Endodermal cell (in vitro differentiated cells): Measurements from ENCODE around the gene MCL1. TPM values are rescaled to one million over a fixed set of nuclear protein-coding genes. Genes with fewer than 3 reads are reported as not detected.

Experiments used
- DNase-seq: peaks from one replicate; pipeline ENCODE4 v3.0.0-alpha.2; 2017
- H3K27ac ChIP-seq: 2 replicates; pipeline ENCODE4 v1.5.1; 2013; ENCODE audit warnings: mild to moderate bottlenecking, low read depth, low read length, moderate library complexity
- H3K27me3 ChIP-seq: 2 replicates; pipeline ENCODE4 v1.6.1; 2013; ENCODE audit warnings: mild to moderate bottlenecking, low read length, moderate library complexity; ENCODE audit not compliant: insufficient read depth, control insufficient read depth, poor library complexity, severe bottlenecking
- H3K36me3 ChIP-seq: 2 replicates; pipeline ENCODE4 v1.7.0; 2013; ENCODE audit warnings: mild to moderate bottlenecking, low read length, moderate library complexity; ENCODE audit not compliant: control insufficient read depth, insufficient read depth
- H3K4me1 ChIP-seq: one replicate; pipeline ENCODE4 v1.7.0; 2013; ENCODE audit warnings: low read length; ENCODE audit not compliant: control insufficient read depth, insufficient read depth
- H3K4me3 ChIP-seq: 2 replicates; pipeline ENCODE4 v1.5.1; 2013; ENCODE audit warnings: mild to moderate bottlenecking, low read length, moderate library complexity
- H3K9ac ChIP-seq: 2 replicates; pipeline ENCODE4 v1.6.1; 2013; ENCODE audit warnings: mild to moderate bottlenecking, low read length, moderate library complexity; ENCODE audit not compliant: poor library complexity, severe bottlenecking; ENCODE audit errors: extremely low read depth
- H3K9me3 ChIP-seq: 2 replicates; pipeline ENCODE4 v1.6.1; 2013; ENCODE audit warnings: mild to moderate bottlenecking, low read length, moderate library complexity; ENCODE audit not compliant: control insufficient read depth
- H3K27ac Mint-ChIP-seq: 2 replicates; pipeline ENCODE4 v1.8.0; 2020; ENCODE audit warnings: mixed read lengths
- H3K27me3 Mint-ChIP-seq: 2 replicates; pipeline ENCODE4 v1.8.0; 2021; ENCODE audit warnings: mild to moderate bottlenecking, mixed read lengths; ENCODE audit not compliant: insufficient read depth
- H3K36me3 Mint-ChIP-seq: 2 replicates; pipeline ENCODE4 v1.8.0; 2020; ENCODE audit warnings: low read depth, mixed read lengths
- H3K4me1 Mint-ChIP-seq: 2 replicates; pipeline ENCODE4 v1.8.0; 2020; ENCODE audit warnings: mixed read lengths
- H3K4me3 Mint-ChIP-seq: 2 replicates; pipeline ENCODE4 v1.8.0; 2020; ENCODE audit warnings: mild to moderate bottlenecking, moderate library complexity, mixed read lengths
- H3K9me3 Mint-ChIP-seq: 2 replicates; pipeline ENCODE4 v1.8.0; 2020; ENCODE audit warnings: mild to moderate bottlenecking, mixed read lengths
- WGBS, 2 experiments: methylation state at CpG; one replicate each; pipeline versions ENCODE4 v1.1.5 to v1.1.7; 2013; ENCODE audit warnings: missing lambda C conversion rate in 2 of 2, mixed read lengths in 1 of 2; ENCODE audit not compliant: insufficient coverage in 1 of 2, insufficient read length in 1 of 2; 5-methylcytosine and 5-hydroxymethylcytosine counted together
- total RNA-seq, 2 donors: library from RNA; stranded (reverse); fragmentation: NEBNext Ultra II Directional in 1 of 2; extraction: Animal tissue kit (Norgen Biotek cat#: 25700) in 1 of 2; gene quantifications; 2 replicates in 1 of 2; 3 replicates in 1 of 2; pipeline ENCODE4 v1.2.1, GENCODE V29; 2021
- TF ChIP-seq, protein P1 (sequence below): fragments of 200-600 bp; sonication (generic); conservative IDR thresholded peaks from 2 replicates; pipeline ENCODE4 v1.5.0; 2021; ENCODE audit warnings: antibody characterized with exemption, mild to moderate bottlenecking

MCL1 gene
- total RNA-seq, 2 donors from 2014 or later, result 133 to 173 TPM

DNA sequence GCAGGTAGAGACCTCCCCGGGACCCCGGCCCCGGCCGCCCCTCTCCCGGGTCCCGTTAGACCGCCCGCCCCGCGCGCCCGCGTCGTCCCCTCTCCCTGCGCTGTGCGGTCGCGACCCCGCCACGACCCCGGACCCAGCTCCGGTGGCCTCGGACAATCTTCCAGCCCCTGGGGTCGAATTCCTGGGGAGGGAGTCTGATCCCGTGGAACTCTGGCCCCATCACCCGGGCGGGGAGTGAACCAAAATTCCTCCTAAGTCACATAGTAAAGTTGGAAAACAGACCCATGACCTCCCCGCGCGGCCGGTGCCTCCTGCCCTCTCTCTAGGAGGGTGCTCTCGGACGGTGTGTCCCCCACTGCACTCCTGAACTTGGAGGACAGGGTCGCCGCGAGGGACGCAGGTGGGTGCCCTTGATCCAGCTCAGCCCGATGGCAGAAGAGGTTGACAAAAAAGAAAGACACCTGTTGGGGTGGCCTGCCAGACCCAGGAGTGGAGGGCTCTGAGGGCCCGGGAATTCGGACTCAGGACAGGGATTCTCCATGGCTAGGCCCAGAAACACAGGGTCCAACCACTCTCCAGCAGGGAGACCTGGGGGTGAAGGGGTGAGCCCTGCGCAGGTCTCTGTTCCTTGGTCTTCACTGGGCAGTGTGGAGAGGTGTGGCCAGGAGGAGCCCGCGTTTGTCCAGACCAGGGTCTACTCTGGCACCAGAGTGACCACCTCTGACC is 29.8 kb downstream of the MCL1 start:
- Mint-ChIP-seq H3K36me3 (no peaks in the 10 kb centered on the region), H3K4me1 (peaks cover 8% of the 10 kb centered on the region), H3K9me3 (no peaks in the 10 kb centered on the region), H3K27ac (peak overlapping the region; percentile 80), H3K4me3 (peak overlapping the region; percentile 58), H3K27me3 (peaks cover 27% of the 10 kb centered on the region)
- Histone ChIP-seq H3K36me3 (no peaks in the 10 kb centered on the region), H3K9ac (no peak overlapping the region), H3K27ac (no peak overlapping the region), H3K4me3 (peak overlapping the region; percentile 60), H3K4me1 (peaks cover 3% of the 10 kb centered on the region), H3K9me3 (no peaks in the 10 kb centered on the region), H3K27me3 (no peaks in the 10 kb centered on the region)
- 29 to 49% methylated on average over 16 to 43 of the region's 43 CpGs for WGBS, 2 experiments
- TF ChIP-seq, protein P1, sequence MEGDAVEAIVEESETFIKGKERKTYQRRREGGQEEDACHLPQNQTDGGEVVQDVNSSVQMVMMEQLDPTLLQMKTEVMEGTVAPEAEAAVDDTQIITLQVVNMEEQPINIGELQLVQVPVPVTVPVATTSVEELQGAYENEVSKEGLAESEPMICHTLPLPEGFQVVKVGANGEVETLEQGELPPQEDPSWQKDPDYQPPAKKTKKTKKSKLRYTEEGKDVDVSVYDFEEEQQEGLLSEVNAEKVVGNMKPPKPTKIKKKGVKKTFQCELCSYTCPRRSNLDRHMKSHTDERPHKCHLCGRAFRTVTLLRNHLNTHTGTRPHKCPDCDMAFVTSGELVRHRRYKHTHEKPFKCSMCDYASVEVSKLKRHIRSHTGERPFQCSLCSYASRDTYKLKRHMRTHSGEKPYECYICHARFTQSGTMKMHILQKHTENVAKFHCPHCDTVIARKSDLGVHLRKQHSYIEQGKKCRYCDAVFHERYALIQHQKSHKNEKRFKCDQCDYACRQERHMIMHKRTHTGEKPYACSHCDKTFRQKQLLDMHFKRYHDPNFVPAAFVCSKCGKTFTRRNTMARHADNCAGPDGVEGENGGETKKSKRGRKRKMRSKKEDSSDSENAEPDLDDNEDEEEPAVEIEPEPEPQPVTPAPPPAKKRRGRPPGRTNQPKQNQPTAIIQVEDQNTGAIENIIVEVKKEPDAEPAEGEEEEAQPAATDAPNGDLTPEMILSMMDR, result no peak
- DNase-seq, result peak; percentile 78

DNA sequence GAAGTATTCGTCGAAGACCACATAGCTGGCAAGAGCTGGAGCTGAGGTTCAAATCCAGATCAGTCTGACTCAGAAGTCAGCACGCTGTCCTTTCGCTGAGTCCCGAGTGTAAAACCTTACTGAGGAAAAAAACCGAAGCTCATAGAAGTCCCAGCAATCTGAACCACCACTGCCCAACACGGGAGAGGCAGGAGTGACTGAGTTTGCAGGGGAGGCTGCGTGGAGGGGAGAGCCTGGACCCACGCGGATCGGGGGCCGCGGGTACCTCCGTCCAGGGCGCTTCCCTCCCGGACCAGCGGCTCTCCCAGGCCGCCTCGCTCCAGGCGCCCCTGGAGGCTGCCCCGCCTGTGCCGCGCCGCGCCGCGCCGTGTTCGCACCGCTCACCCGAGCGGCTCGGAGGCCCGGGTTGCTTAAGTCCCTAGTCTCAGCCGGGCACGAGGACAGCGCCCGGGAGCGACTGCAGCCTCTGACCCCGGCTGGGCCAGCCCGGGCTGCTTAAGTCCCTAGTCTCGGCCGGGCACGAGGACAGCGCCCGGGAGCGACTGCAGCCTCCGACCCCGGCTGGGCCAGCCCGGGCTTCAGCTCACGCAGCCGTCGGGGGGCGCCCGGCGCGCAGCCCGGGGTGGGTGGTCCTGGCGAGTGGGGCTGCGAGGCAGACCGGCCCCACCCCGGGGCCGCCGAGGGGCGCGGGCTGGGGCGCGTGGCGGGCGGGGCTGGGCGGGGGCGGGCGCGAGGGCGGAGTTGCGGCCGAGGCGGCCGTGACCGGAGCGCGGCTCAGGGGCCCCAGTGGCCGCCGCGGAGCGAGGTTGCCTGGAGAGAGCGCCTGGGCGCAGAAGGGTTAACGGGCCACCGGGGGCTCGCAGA is 30.5 kb downstream of the MCL1 start, which contains the start of gene ADAMTSL4:
TSS of gene ADAMTSL4 (plus strand) at position 777 of the 864 bp plus-strand sequence. CDS start 2,881 bp downstream, outside the sequence.
- Mint-ChIP-seq H3K27ac (peak within 1 kb of the TSS; percentile 80), H3K27me3 (peaks cover 27% of the 10 kb centered on the region)
- no peak within 1 kb of the TSS for H3K27ac ChIP-seq

DNA sequence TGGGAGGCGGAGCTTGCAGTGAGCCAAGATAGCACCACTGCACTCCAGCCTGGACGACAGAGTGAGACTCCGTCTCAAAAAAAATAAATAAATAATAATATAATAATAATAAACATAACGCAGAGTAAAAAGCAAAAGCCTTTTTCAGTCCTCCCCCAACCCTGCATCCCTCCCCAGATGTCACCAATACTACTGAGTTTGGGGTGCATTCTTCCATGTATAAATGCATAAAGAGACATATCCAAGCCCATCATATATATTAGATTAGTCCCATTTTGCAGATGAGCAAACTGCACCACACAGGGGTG is 31.1 kb downstream of the MCL1 start:
- TF ChIP-seq, protein P1, result no peak
- H3K27me3 Mint-ChIP-seq, result peaks cover 27% of the 10 kb centered on the region
- 90% methylated on average over 2 of the region's 4 CpGs; no CpG with 5 or more reads in 1 of the 2 experiments for WGBS, 2 experiments
- H3K27me3 ChIP-seq, result no peaks in the 10 kb centered on the region
- H3K27ac Mint-ChIP-seq, result no peak overlapping the region
- H3K4me3 Mint-ChIP-seq, result peak overlapping the region; percentile 43
- DNase-seq, result no peak
- H3K9me3 ChIP-seq, result no peaks in the 10 kb centered on the region
- H3K9me3 Mint-ChIP-seq, result no peaks in the 10 kb centered on the region
- peaks cover 6% of the 10 kb centered on the region for H3K4me1 ChIP-seq
- H3K9ac ChIP-seq, result peak overlapping the region; percentile 44
- H3K4me3 ChIP-seq, result peak overlapping the region; percentile 83
- peaks cover 14% of the 10 kb centered on the region for H3K4me1 Mint-ChIP-seq
- no peak overlapping the region for H3K27ac ChIP-seq
- no peaks in the 10 kb centered on the region for H3K36me3 ChIP-seq
- no peaks in the 10 kb centered on the region for H3K36me3 Mint-ChIP-seq

More for the DNA sequence above, 30.5 kb downstream of the MCL1 start, which contains the start of gene ADAMTSL4:
- H3K4me1 ChIP-seq, result peaks cover 3% of the 10 kb centered on the region
- no peaks in the 10 kb centered on the region for H3K36me3 Mint-ChIP-seq
- H3K36me3 ChIP-seq, result no peaks in the 10 kb centered on the region
- H3K4me3 ChIP-seq, result peak within 1 kb of the TSS; percentile 83
- no peaks in the 10 kb centered on the region for H3K9me3 Mint-ChIP-seq
- peak within 1 kb of the TSS; percentile 58 for H3K4me3 Mint-ChIP-seq
- peak within 1 kb of the TSS; percentile 44 for H3K9ac ChIP-seq
- no peaks in the 10 kb centered on the region for H3K27me3 ChIP-seq
- TF ChIP-seq, protein P1, result peak; percentile 55
- H3K4me1 Mint-ChIP-seq, result peaks cover 9% of the 10 kb centered on the region
- no peaks in the 10 kb centered on the region for H3K9me3 ChIP-seq
- WGBS, 2 experiments, result 2 to 4% methylated on average over 23 to 91 of the region's 91 CpGs
- DNase-seq, result peak; percentile 87
